ENCODE measurements around the gene NOB1. TPM values are rescaled to one million over a fixed set of nuclear protein-coding genes. Genes with fewer than 3 reads are reported as not detected.

NOB1 gene
- 10 to 100 TPM; 31.0 to 40.0 (median 35.7) TPM for total RNA-seq
- polyA plus RNA-seq, result 10 to 100 TPM; 21.0 to 49.1 (median 36.0) TPM

- intact Hi-C loops (cut with DNase I), result loop anchor here (1.0 to 10.0 kb wide), 3 partner anchors 44 to 358 kb away; partner anchors contain the start of gene NFAT5
- peak; percentile 98 for DNase-seq
- Histone ChIP-seq H3K4me3 (peak within 1 kb of the TSS; percentile 70 to 96 (median 76)), H3K4me1 (peaks cover 0 to 23% (median 21%) of the 10 kb centered on the region in 4 donors), H3K9me3 (no peaks in the 10 kb centered on the region), H3K27me3 (no peaks in the 10 kb centered on the region), H3K36me3 (peaks cover 8 to 26% (median 10%) of the 10 kb centered on the region in 4 donors), H3K27ac (peak within 1 kb of the TSS; percentile 63 to 81 (median 76))
- WGBS, 2 donors, result 0 to 1% methylated on average over 58 of the region's 58 CpGs
- TF ChIP-seq POLR2AphosphoS5 (IDR thresholded peaks at IDR 0.05) (peak; percentile 68 to 88 (median 80)), POLR2A (IDR thresholded peaks at IDR 0.05) (peak; percentile 11 to 20), CTCF (IDR thresholded peaks at IDR 0.05) (peak; percentile 92 to 100 (median 99)), EP300 (IDR thresholded peaks at IDR 0.05) (no peak)
These were observed at the start of gene NOB1 for GRCh38 chr16:69754469-69755310. Gene NOB1, minus strand, starts transcription at chr16:69754926. Its CDS starts 16 bp downstream, at chr16:69754910.

DNA sequence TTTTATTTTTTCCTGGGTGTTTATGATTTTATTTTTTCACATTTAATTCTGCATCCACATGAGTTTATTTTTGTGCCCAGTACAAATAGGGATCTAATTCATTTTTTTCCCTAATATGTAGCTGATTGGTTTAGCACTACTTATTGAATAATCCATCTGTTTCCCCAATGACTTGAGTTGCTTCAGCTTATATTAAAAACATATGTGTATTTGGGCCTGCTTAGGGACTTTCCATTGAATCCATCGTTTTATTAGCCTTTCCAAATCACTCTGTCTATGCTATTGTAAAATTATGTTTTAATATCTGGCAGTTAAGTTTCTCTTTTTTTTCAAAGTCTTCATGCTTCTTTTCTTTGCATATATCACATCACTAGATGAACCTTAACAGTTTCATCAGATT is 49.6 kb upstream of the NOB1 start:
- WGBS, 2 donors, result 64 to 83% methylated on average over 1 of the region's 1 CpG
- TF ChIP-seq CTCF (IDR thresholded peaks at IDR 0.05) (no peak), POLR2A (IDR thresholded peaks at IDR 0.05) (no peak), EP300 (IDR thresholded peaks at IDR 0.05) (no peak), POLR2AphosphoS5 (IDR thresholded peaks at IDR 0.05) (no peak)
- H3K4me1 ChIP-seq, result no peaks in the 10 kb centered on the region
- H3K4me3 ChIP-seq, result no peak overlapping the region
- H3K27me3 ChIP-seq, result no peaks in the 10 kb centered on the region
- no peak overlapping the region for H3K27ac ChIP-seq
- intact Hi-C loops (cut with DNase I), result loop anchor here (5.0 kb wide), 1 partner anchor 38 kb away; no protein-coding TSS in a partner anchor
- H3K36me3 ChIP-seq, result peaks cover 0 to 9% (median 0%) of the 10 kb centered on the region in 4 donors
- no peaks in the 10 kb centered on the region for H3K9me3 ChIP-seq
- no peak for DNase-seq

DNA sequence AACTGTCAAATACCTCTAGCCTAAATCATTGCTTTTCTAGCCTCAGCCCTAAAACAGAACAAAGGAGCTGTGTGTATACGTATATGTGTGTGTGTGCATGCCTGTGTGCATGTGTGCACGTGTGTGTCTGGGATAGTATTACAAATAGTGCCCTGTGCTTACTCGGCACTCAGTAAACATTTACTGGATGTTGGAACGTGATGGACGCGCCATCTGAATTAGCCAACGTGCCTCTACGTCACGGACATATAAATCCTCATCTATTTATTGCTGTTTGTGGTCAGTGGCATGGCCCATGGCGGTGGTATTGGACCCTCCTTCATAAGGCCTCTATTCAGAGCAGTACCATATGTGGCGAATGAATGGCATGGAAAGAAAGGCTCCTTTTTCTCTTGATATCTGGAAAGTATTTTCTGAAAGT is 44.9 kb upstream of the NOB1 start:
- Histone ChIP-seq H3K36me3 (peaks cover 0 to 17% (median 0%) of the 10 kb centered on the region in 4 donors), H3K4me1 (peaks cover 0 to 11% (median 5%) of the 10 kb centered on the region in 4 donors), H3K27ac (no peak overlapping the region), H3K27me3 (no peaks in the 10 kb centered on the region), H3K9me3 (no peaks in the 10 kb centered on the region), H3K4me3 (no peak overlapping the region)
- no peak for TF ChIP-seq POLR2A (IDR thresholded peaks at IDR 0.05)
- no peak for TF ChIP-seq EP300 (IDR thresholded peaks at IDR 0.05)
- TF ChIP-seq POLR2AphosphoS5 (IDR thresholded peaks at IDR 0.05), result no peak
- no peak for TF ChIP-seq CTCF (IDR thresholded peaks at IDR 0.05)
- no peak for DNase-seq
- WGBS, 2 donors, result 86 to 87% methylated on average over 11 of the region's 11 CpGs
- intact Hi-C loops (cut with DNase I), result loop anchor here (5.0 kb wide), 1 partner anchor 43 kb away; no protein-coding TSS in a partner anchor

- intact Hi-C loops (cut with DNase I), result no loop called here
- no peak overlapping the region for H3K27ac ChIP-seq
- H3K9me3 ChIP-seq, result no peaks in the 10 kb centered on the region
- H3K27me3 ChIP-seq, result no peaks in the 10 kb centered on the region
- H3K4me3 ChIP-seq, result no peak overlapping the region
- whole genome bisulfite sequencing, 2 donors, result 86 to 94% methylated on average over 8 of the region's 8 CpGs
- DNase-seq, result no peak
- peaks cover 0 to 17% (median 0%) of the 10 kb centered on the region in 4 donors for H3K36me3 ChIP-seq
- TF ChIP-seq CTCF (IDR thresholded peaks at IDR 0.05), result no peak
- no peak for TF ChIP-seq EP300 (IDR thresholded peaks at IDR 0.05)
- TF ChIP-seq POLR2AphosphoS5 (IDR thresholded peaks at IDR 0.05), result no peak
- TF ChIP-seq POLR2A (IDR thresholded peaks at IDR 0.05), result no peak
- H3K4me1 ChIP-seq, result peaks cover 0 to 11% (median 5%) of the 10 kb centered on the region in 4 donors
These were observed 43.7 kb upstream of the NOB1 start for GRCh38 chr16:69798466-69798865.

Data from sigmoid colon (tissue), 7 donors.